ENCODE data around the gene GPR75. TPM values are rescaled to one million over a fixed set of nuclear protein-coding genes. Genes with fewer than 3 reads are reported as not detected.

Gene GPR75
- total RNA-seq, 2 experiments from 2014 or later = 1.6 to 2.0 TPM

- POLR2A ChIA-PET = interaction anchor here (0.7 kb wide), 1 partner anchor 1478 kb away, joined by 3 read pairs; no protein-coding TSS in a partner anchor
- Histone ChIP-seq H3K27me3 (ENCODE audit: control insufficient read depth in 1 of 2, insufficient read depth in 2 of 2, low read length in 2 of 2) (no peaks in the 10 kb centered on the region), H3K9me3 (ENCODE audit: control insufficient read depth in 1 of 2, insufficient read depth in 1 of 2, low read length in 2 of 2) (no peaks in the 10 kb centered on the region), H3K4me3 (ENCODE audit: low read length) (no peak overlapping the region), H3K36me3 (ENCODE audit: insufficient read depth, low read length) (peaks cover 70% of the 10 kb centered on the region), H3K27ac (ENCODE audit: low read depth in 1 of 2, low read length in 2 of 2) (no peak overlapping the region), H3K4me1 (ENCODE audit: insufficient read depth, low read length) (no peaks in the 10 kb centered on the region)
- TF ChIP-seq CTCF (IDR thresholded peaks at IDR 0.05) = no peak
- Mint-ChIP-seq H3K4me1 (ENCODE audit: low read depth) (no peaks in the 10 kb centered on the region), H3K4me3 (no peak overlapping the region), H3K36me3 (ENCODE audit: low read depth) (peaks cover 79% of the 10 kb centered on the region), H3K27me3 (no peaks in the 10 kb centered on the region), H3K9me3 (no peaks in the 10 kb centered on the region), H3K27ac (no peak overlapping the region)
- no peak for ATAC-seq (ENCODE audit: poor library complexity)
- DNase-seq = no peak
- CTCF ChIA-PET = no interaction called here
- intact Hi-C loops (cut with DNase I, micrococcal nuclease) = no loop called here
Measured at GRCh38 chr2:53877112-53877511, 17.3 kb upstream of the GPR75 start.

- no peak for TF ChIP-seq CTCF (IDR thresholded peaks at IDR 0.05)
- intact Hi-C loops (cut with DNase I, micrococcal nuclease) = no loop called here
- no peaks in the 10 kb centered on the region for H3K4me1 Mint-ChIP-seq (ENCODE audit: low read depth)
- H3K4me1 ChIP-seq (ENCODE audit: insufficient read depth, low read length) = no peaks in the 10 kb centered on the region
- no peak overlapping the region for H3K4me3 ChIP-seq (ENCODE audit: low read length)
- no peaks in the 10 kb centered on the region for H3K9me3 Mint-ChIP-seq
- no peaks in the 10 kb centered on the region for H3K27me3 ChIP-seq (ENCODE audit: control insufficient read depth in 1 of 2, insufficient read depth in 2 of 2, low read length in 2 of 2)
- no peak overlapping the region for H3K27ac ChIP-seq (ENCODE audit: low read depth in 1 of 2, low read length in 2 of 2)
- DNase-seq (no peak), ATAC-seq (ENCODE audit: poor library complexity) (no peak)
- peaks cover 63% of the 10 kb centered on the region for H3K36me3 Mint-ChIP-seq (ENCODE audit: low read depth)
- H3K27me3 Mint-ChIP-seq = no peaks in the 10 kb centered on the region
- ChIA-PET POLR2A (no interaction called here), CTCF (no interaction called here)
- H3K36me3 ChIP-seq (ENCODE audit: insufficient read depth, low read length) = peaks cover 53% of the 10 kb centered on the region
- H3K9me3 ChIP-seq (ENCODE audit: control insufficient read depth in 1 of 2, insufficient read depth in 1 of 2, low read length in 2 of 2) = no peaks in the 10 kb centered on the region
- no peak overlapping the region for H3K27ac Mint-ChIP-seq
- H3K4me3 Mint-ChIP-seq = no peak overlapping the region
Measured at GRCh38 chr2:53874401-53874950, 14.7 kb upstream of the GPR75 start.

- POLR2A ChIA-PET = no interaction called here
- no peaks in the 10 kb centered on the region for H3K4me1 ChIP-seq (ENCODE audit: insufficient read depth, low read length)
- peaks cover 60% of the 10 kb centered on the region for H3K36me3 Mint-ChIP-seq (ENCODE audit: low read depth)
- H3K4me3 ChIP-seq (ENCODE audit: low read length) = no peak overlapping the region
- TF ChIP-seq CTCF (IDR thresholded peaks at IDR 0.05) = no peak
- H3K4me3 Mint-ChIP-seq = no peak overlapping the region
- H3K9me3 Mint-ChIP-seq = no peaks in the 10 kb centered on the region
- CTCF ChIA-PET = no interaction called here
- H3K27me3 ChIP-seq (ENCODE audit: control insufficient read depth in 1 of 2, insufficient read depth in 2 of 2, low read length in 2 of 2) = no peaks in the 10 kb centered on the region
- no peaks in the 10 kb centered on the region for H3K9me3 ChIP-seq (ENCODE audit: control insufficient read depth in 1 of 2, insufficient read depth in 1 of 2, low read length in 2 of 2)
- H3K27ac ChIP-seq (ENCODE audit: low read depth in 1 of 2, low read length in 2 of 2) = no peak overlapping the region
- H3K4me1 Mint-ChIP-seq (ENCODE audit: low read depth) = peaks cover 2% of the 10 kb centered on the region
- H3K36me3 ChIP-seq (ENCODE audit: insufficient read depth, low read length) = peaks cover 51% of the 10 kb centered on the region
- H3K27ac Mint-ChIP-seq = no peak overlapping the region
- ATAC-seq (ENCODE audit: poor library complexity) = no peak
- intact Hi-C loops (cut with DNase I, micrococcal nuclease) = no loop called here
- H3K27me3 Mint-ChIP-seq = no peaks in the 10 kb centered on the region
- DNase-seq = no peak
Measured at GRCh38 chr2:53867773-53868172, 8.0 kb upstream of the GPR75 start.
